Osteoblast (primary cell): Measurements from ENCODE around the gene PIEZO2. TPM values are rescaled to one million over a fixed set of nuclear protein-coding genes. Genes with fewer than 3 reads are reported as not detected.

Experiments
- DNase-seq: peaks from one replicate; pipeline ENCODE4 v3.0.0; 2011; ENCODE audit warnings: low spot score, mixed read lengths; ENCODE audit not compliant: insufficient read length; ENCODE audit errors: missing footprints
- H2AFZ ChIP-seq: 2 replicates; pipeline ENCODE4 v1.6.0; 2011; ENCODE audit warnings: mild to moderate bottlenecking, low read length
- H3K27ac ChIP-seq: 2 replicates; pipeline ENCODE4 v1.5.1; 2011; ENCODE audit warnings: mild to moderate bottlenecking, low read depth, low read length, moderate library complexity
- H3K27me3 ChIP-seq: 2 replicates; pipeline ENCODE4 v1.6.0; 2012; ENCODE audit warnings: mild to moderate bottlenecking, control low read depth, inconsistent platforms, low read length, moderate library complexity; ENCODE audit not compliant: insufficient read depth
- H3K36me3 ChIP-seq: 2 replicates; pipeline ENCODE4 v1.5.1; 2011; ENCODE audit warnings: mild to moderate bottlenecking, low read length, control low read depth, moderate library complexity; ENCODE audit not compliant: insufficient read depth
- H3K4me1 ChIP-seq: 2 replicates; pipeline ENCODE4 v1.5.1; 2011; ENCODE audit warnings: mild to moderate bottlenecking, low read length, control low read depth, moderate library complexity; ENCODE audit not compliant: insufficient read depth
- H3K4me2 ChIP-seq: 2 replicates; pipeline ENCODE4 v1.6.0; 2011; ENCODE audit warnings: mild to moderate bottlenecking, low read length; ENCODE audit not compliant: insufficient read depth
- H3K4me3 ChIP-seq: fragments of 200-600 bp; sonication (generic); 3 replicates; pipeline ENCODE4 v1.5.1; 2012; ENCODE audit warnings: mild to moderate bottlenecking, low read length, inconsistent platforms; ENCODE audit not compliant: insufficient read depth
- H3K79me2 ChIP-seq: 2 replicates; pipeline ENCODE4 v1.6.0; 2012; ENCODE audit warnings: mild to moderate bottlenecking, low read length, control low read depth, inconsistent platforms; ENCODE audit not compliant: insufficient read depth
- H3K9me3 ChIP-seq: 2 replicates; pipeline ENCODE4 v1.5.1; 2011; ENCODE audit warnings: low read depth, low read length, control low read depth
- H4K20me1 ChIP-seq: 2 replicates; pipeline ENCODE4 v1.6.0; 2012; ENCODE audit warnings: mild to moderate bottlenecking, low read length, control low read depth; ENCODE audit not compliant: insufficient read depth
- CTCF ChIP-seq: IDR thresholded peaks from 2 replicates; pipeline ENCODE4 v1.5.1; 2011; ENCODE audit warnings: mild to moderate bottlenecking, low read depth, low read length, moderate library complexity; ENCODE audit errors: extremely low read depth
- total RNA-seq: library from RNA; depleted of rRNA; stranded (reverse); fragments of >200 nt; gene quantifications from 2 replicates; pipeline ENCODE4 v1.2.3, GENCODE V29; 2012

Gene PIEZO2
- total RNA-seq, 1 donor = 46.7 TPM

GRCh38 chr18:11009147-11009546 lies 140.2 kb downstream of the PIEZO2 start:
- Histone ChIP-seq H3K27ac (no peak overlapping the region), H3K4me2 (no peak overlapping the region), H3K79me2 (no peaks in the 10 kb centered on the region), H3K27me3 (no peaks in the 10 kb centered on the region), H4K20me1 (no peaks in the 10 kb centered on the region), H3K9me3 (no peaks in the 10 kb centered on the region), H3K36me3 (no peaks in the 10 kb centered on the region), H3K4me1 (no peaks in the 10 kb centered on the region), H2AFZ (no peak overlapping the region), H3K4me3 (no peak overlapping the region)
- TF ChIP-seq CTCF = no peak
- DNase-seq = no peak

GRCh38 chr18:11008505-11008904 lies 140.9 kb downstream of the PIEZO2 start:
- H3K4me2 ChIP-seq = no peak overlapping the region
- no peaks in the 10 kb centered on the region for H3K4me1 ChIP-seq
- no peak for DNase-seq
- no peaks in the 10 kb centered on the region for H4K20me1 ChIP-seq
- H3K36me3 ChIP-seq = no peaks in the 10 kb centered on the region
- no peak overlapping the region for H3K4me3 ChIP-seq
- no peak overlapping the region for H3K27ac ChIP-seq
- H3K79me2 ChIP-seq = no peaks in the 10 kb centered on the region
- H3K9me3 ChIP-seq = no peaks in the 10 kb centered on the region
- no peak for TF ChIP-seq CTCF
- no peaks in the 10 kb centered on the region for H3K27me3 ChIP-seq
- H2AFZ ChIP-seq = no peak overlapping the region

- H3K27me3 ChIP-seq = no peaks in the 10 kb centered on the region
- no peaks in the 10 kb centered on the region for H3K36me3 ChIP-seq
- no peaks in the 10 kb centered on the region for H3K4me1 ChIP-seq
- no peak for TF ChIP-seq CTCF
- no peaks in the 10 kb centered on the region for H4K20me1 ChIP-seq
- no peaks in the 10 kb centered on the region for H3K9me3 ChIP-seq
- no peak overlapping the region for H2AFZ ChIP-seq
- DNase-seq = no peak
- H3K79me2 ChIP-seq = no peaks in the 10 kb centered on the region
- H3K27ac ChIP-seq = no peak overlapping the region
- no peak overlapping the region for H3K4me2 ChIP-seq
- H3K4me3 ChIP-seq = no peak overlapping the region
Measured at GRCh38 chr18:11005528-11005927, 143.8 kb downstream of the PIEZO2 start.

- DNase-seq = no peak
- no peak overlapping the region for H3K27ac ChIP-seq
- no peak for TF ChIP-seq CTCF
Measured at GRCh38 chr18:11004951-11005350, 144.4 kb downstream of the PIEZO2 start.

More at GRCh38 chr18:11004951-11005350, 144.4 kb downstream of the PIEZO2 start:
- H3K9me3 ChIP-seq = no peaks in the 10 kb centered on the region
- no peaks in the 10 kb centered on the region for H3K27me3 ChIP-seq
- H3K4me2 ChIP-seq = no peak overlapping the region
- no peaks in the 10 kb centered on the region for H3K4me1 ChIP-seq
- H3K4me3 ChIP-seq = no peak overlapping the region
- no peaks in the 10 kb centered on the region for H3K79me2 ChIP-seq
- H4K20me1 ChIP-seq = no peaks in the 10 kb centered on the region
- no peak overlapping the region for H2AFZ ChIP-seq
- no peaks in the 10 kb centered on the region for H3K36me3 ChIP-seq
